ENCODE results near the gene IGF2BP3.
A peak's percentile ranks its signal among the peaks of the same experiment; 100 is the strongest.

DNA sequence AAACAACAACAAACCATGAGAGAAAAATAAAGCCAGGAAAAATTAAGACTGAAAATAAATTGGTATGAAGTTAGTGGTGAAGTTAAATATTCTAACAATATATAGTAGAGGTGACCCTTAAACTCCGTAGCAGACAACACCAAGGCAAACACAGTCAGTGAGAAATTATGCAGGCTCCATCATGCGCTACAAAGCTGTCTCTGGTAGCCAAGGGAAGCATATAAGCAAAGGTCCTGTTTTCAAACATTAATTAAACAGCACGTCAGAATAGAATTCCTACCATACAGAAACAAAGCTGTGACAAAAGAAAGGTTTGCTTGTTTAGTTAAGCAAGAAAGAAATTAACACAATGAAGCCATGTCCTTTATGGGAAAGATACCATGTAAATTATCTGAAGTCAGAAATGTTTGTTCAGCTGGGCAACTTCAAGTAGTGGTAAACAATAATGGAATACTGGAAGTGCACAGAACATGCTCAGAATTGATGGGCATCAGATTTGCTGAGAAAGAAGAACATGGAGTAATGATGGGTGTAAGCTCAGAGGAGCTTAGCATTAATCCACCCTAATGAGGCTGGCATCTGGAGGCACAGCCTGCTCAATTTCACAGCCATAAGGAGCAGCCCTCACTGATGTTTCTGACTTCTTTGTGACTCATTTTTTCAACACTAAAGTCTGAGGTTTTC, 75.7 kb downstream of the IGF2BP3 start:
- TF ChIP-seq, protein P1, sequence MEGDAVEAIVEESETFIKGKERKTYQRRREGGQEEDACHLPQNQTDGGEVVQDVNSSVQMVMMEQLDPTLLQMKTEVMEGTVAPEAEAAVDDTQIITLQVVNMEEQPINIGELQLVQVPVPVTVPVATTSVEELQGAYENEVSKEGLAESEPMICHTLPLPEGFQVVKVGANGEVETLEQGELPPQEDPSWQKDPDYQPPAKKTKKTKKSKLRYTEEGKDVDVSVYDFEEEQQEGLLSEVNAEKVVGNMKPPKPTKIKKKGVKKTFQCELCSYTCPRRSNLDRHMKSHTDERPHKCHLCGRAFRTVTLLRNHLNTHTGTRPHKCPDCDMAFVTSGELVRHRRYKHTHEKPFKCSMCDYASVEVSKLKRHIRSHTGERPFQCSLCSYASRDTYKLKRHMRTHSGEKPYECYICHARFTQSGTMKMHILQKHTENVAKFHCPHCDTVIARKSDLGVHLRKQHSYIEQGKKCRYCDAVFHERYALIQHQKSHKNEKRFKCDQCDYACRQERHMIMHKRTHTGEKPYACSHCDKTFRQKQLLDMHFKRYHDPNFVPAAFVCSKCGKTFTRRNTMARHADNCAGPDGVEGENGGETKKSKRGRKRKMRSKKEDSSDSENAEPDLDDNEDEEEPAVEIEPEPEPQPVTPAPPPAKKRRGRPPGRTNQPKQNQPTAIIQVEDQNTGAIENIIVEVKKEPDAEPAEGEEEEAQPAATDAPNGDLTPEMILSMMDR (IDR thresholded peaks at IDR 0.05) = no peak
- peak; percentile 56 for TF ChIP-seq POLR2AphosphoS5 (IDR thresholded peaks at IDR 0.05)
- no peak for TF ChIP-seq EP300 (IDR thresholded peaks at IDR 0.05)

Measured in gastroesophageal sphincter (tissue), 3 donors.